Panc1 (cell line): ENCODE data around the gene ZNF503.

ENCODE experiments used
- CTCF ChIP-seq: fragments of 450-650 bp; IDR thresholded peaks from 2 replicates; pipeline ENCODE4 v1.5.1; 2017; ENCODE audit warnings: mild to moderate bottlenecking
- POLR2AphosphoS5 ChIP-seq: IDR thresholded peaks from 2 replicates; pipeline ENCODE4 v1.6.1; 2012; ENCODE audit warnings: mild to moderate bottlenecking, low read depth, low read length, moderate library complexity
- TCF7L2 ChIP-seq: IDR thresholded peaks from 2 replicates; pipeline ENCODE4 v1.6.1; 2011; ENCODE audit warnings: mild to moderate bottlenecking, low read depth, low read length, inconsistent platforms

- TF ChIP-seq CTCF: no peak
- TF ChIP-seq TCF7L2: no peak
- TF ChIP-seq POLR2AphosphoS5: no peak
Measured at GRCh38 chr10:75432763-75433162, 31.2 kb upstream of the ZNF503 start.
